NCI-H82 (cell line): ENCODE results near the gene ADAMTS17.

ENCODE experiments used
- DNase-seq: peaks from one replicate; lab custom pipeline; 2025; lab: John Stamatoyannopoulos, UW

ADAMTS17 gene

GRCh38 chr15:99974246-99974645 lies 367.5 kb downstream of the ADAMTS17 start:
- DNase-seq: no peak

GRCh38 chr15:99973351-99973750 lies 368.4 kb downstream of the ADAMTS17 start:
- DNase-seq: no peak

- no peak for DNase-seq
Observed at GRCh38 chr15:99970891-99971430, 370.8 kb downstream of the ADAMTS17 start.

GRCh38 chr15:99969261-99969920 lies 372.4 kb downstream of the ADAMTS17 start:
- no peak for DNase-seq

GRCh38 chr15:99967841-99968371 lies 373.9 kb downstream of the ADAMTS17 start:
- DNase-seq: no peak

- DNase-seq: no peak
Observed at GRCh38 chr15:99966815-99967214, 375.0 kb downstream of the ADAMTS17 start.

- no peak for DNase-seq
Observed at GRCh38 chr15:99965376-99965775, 376.4 kb downstream of the ADAMTS17 start.

GRCh38 chr15:99963976-99964375 lies 377.8 kb downstream of the ADAMTS17 start:
- DNase-seq: no peak

GRCh38 chr15:99963096-99963825 lies 378.5 kb downstream of the ADAMTS17 start:
- DNase-seq: no peak

GRCh38 chr15:99962006-99962561 lies 379.7 kb downstream of the ADAMTS17 start:
- DNase-seq: no peak

GRCh38 chr15:99961011-99961441 lies 380.7 kb downstream of the ADAMTS17 start:
- DNase-seq: peak; percentile 8

GRCh38 chr15:99959326-99959725 lies 382.4 kb downstream of the ADAMTS17 start:
- no peak for DNase-seq

- no peak for DNase-seq
Observed at GRCh38 chr15:99958426-99959097, 383.2 kb downstream of the ADAMTS17 start.

- no peak for DNase-seq
Observed at GRCh38 chr15:99957642-99958013, 384.1 kb downstream of the ADAMTS17 start.

GRCh38 chr15:99956820-99957641 lies 384.7 kb downstream of the ADAMTS17 start:
- DNase-seq: no peak

GRCh38 chr15:99956022-99956775 lies 385.6 kb downstream of the ADAMTS17 start:
- no peak for DNase-seq

GRCh38 chr15:99955532-99955931 lies 386.2 kb downstream of the ADAMTS17 start:
- no peak for DNase-seq

GRCh38 chr15:99955181-99955525 lies 386.6 kb downstream of the ADAMTS17 start:
- no peak for DNase-seq

GRCh38 chr15:99954361-99955180 lies 387.2 kb downstream of the ADAMTS17 start:
- peak; percentile 43 for DNase-seq

- no peak for DNase-seq
Observed at GRCh38 chr15:99953886-99954285, 387.9 kb downstream of the ADAMTS17 start.
